SK-N-DZ (cell line): Measurements from ENCODE around the gene ANKRD45.
"Not testable (repeated sequence)": the region's sequence is repeated elsewhere in the genome, so short reads cannot be mapped to it uniquely, and the experiment has no call there.

Experiments used
- DNase-seq: peaks from one replicate; pipeline ENCODE4 v3.0.0-alpha.2; 2015; ENCODE audit warnings: low spot score

Gene ANKRD45

DNA sequence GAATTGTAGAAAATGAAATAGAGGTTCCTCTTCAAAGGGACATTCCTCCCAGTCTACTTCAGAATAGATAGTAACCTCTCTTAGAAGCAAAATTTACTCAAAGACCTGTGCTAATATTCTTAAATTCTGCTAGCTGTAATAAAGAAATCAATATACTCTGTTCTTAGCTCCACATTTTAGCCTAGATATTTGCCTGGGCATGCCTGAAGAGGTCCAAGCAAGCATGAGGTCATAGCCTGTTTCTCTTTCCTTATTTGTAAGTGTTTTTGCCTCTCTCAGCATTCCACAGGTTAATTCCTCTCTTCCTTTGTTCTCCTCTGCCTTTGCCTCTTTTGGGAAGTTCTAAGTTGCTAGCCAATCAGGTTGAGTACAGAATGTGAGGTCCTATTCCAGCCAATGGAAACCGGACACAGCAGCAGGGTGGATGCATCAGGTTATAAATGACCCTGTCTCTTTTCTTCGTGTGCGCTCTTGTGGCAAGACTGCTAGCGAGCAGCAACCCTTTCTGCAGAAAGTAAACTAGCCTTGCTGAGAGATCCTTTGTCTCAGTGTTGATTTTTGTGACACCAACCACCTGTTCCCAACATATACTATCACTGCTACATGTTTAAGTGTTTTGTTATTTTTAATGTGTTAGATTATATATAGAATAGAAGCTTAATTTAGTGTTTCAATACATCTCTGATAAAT is 27.1 kb downstream of the ANKRD45 start:
- not testable (repeated sequence) for DNase-seq

DNA sequence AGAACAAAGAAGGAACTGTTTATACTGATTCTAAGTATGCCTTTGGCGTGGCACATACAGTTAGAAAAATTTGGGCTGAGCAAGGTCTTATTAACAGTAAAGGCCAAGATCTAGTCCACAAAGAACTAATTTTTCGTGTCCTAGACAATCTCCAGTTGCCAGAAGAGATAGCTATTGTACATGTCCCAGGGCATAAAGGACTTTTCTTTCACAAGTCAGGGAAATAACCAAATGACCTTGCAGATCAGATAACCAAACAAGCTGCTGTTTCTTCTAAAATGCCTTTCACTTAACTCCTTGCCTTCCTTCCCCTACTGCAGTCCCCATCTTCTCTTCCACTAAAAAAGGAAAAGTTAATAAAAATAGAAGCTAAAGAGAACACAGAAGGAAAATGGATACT is 30.5 kb downstream of the ANKRD45 start:
- no peak for DNase-seq

DNA sequence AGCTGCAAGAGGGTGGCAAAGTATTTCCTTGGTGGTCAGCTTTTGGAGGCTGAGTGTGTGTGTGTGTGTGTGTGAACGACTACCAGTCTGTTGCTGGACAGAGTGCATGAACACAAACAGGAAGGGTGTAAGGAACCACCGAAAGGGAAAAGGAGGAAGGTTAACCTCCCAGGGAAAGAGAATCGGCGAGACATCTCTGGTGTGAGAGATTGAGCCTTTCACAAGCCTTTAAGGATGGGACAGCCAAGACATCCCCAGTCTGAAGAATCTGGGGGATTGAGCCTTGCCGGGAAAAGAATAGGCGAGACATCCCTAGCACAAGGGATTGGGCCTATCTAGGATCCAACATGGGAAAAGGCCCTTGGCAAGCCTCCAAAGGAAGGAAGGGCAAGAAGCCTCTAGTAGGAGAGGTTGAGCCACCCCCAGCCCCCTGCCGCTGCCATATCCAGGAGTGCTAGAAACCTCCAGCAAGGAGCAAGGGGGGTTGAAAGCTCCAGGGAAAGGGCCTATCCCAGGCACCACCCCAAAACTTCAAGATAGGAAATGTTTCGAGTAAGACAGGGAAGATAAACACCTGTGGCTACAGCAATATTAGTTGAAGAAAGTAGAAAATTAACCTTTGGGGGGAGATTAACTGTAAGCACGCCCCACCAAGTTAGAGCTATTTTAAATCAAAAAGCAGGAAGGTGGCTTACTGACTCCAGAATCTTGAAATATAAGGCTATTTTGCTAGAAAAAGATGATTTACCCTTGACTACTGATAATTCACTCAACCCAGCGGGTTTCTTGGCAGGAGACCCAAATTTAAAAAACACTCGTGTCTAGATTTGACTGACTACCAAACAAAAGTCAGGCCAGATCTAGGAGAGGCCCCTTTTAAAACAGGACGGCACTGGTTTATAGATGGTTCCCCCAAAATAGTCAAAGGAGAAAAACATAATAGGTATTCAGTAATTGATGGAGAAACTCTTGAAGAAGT is 31.3 kb downstream of the ANKRD45 start:
- no peak for DNase-seq

DNA sequence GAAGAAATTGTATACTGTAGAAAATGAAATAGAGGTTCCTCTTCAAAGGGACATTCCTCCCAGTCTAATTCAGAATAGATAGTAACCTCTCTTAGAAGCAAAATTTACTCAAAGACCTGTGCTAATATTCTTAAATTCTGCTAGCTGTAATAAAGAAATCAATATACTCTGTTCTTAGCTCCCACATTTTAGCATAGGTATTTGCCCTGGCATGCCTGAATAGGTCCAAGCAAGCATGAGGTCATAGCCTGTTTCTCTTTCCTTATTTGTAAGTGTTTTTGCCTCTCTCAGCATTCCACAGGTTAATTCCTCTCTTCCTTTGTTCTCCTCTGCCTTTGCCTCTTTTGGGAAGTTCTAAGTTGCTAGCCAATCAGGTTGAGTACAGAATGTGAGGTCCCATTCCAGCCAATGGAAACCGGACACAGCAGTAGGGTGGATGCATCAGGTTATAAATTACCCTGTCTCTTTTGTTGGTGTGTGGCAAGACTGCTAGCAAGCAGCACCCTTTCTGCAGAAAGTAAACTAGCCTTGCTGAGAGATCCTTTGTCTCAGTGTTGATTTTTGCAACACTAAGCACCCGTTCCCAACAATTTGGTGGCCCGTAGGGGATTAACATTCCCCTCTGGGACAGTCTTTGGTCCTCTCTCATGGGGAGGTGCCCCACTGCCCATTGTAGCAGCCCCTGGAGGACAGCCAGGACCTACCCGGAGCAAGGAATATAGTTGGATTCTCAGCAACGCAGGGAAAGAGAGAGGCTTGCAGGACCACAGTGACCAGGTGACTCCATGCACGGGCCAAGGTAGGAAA is 32.2 kb downstream of the ANKRD45 start:
- not testable (repeated sequence) for DNase-seq

DNA sequence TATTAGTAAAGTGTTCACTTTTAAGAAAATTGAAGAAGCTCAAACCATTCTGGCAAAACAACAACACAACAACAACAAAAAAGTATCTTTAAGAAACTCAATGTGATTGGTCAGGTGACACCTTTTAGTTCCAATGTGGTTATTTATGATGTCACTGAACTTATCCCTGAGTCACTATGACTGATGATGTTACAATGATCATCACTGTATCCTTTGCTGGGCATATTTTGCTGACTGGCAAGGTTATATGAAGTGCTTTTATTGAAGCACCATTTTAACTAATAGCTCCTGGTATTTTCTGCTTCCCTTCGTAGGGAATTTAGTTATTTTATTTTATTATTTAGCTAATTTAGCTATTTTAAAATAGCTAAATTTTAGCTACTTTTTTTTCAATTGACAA is 34.5 kb downstream of the ANKRD45 start, which contains the start of gene TEX50:
TEX50 (plus strand) TSS at position 223 of the 400 bp plus-strand sequence. CDS start 184 bp downstream, outside the sequence.
- DNase-seq, result no peak

DNA sequence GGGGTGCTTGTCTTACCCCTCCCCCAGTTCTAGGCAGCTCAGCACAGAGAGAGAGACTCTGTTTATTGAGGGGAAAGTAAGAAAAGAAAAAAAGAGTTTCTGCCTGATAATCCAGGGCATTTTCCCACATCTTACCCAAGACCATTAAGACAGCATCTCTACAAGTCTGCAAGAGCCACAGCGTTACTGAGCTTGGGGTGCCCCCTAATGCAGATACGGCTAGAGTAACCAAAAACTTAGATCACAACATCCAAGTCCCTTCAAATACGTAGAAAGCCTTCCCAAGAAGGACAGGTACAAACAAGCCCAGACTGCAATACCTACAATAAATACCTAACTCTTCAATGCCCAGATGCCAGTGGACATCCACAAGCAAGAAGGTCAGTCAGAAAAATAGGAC is 40.8 kb downstream of the ANKRD45 start:
- no peak for DNase-seq

DNA sequence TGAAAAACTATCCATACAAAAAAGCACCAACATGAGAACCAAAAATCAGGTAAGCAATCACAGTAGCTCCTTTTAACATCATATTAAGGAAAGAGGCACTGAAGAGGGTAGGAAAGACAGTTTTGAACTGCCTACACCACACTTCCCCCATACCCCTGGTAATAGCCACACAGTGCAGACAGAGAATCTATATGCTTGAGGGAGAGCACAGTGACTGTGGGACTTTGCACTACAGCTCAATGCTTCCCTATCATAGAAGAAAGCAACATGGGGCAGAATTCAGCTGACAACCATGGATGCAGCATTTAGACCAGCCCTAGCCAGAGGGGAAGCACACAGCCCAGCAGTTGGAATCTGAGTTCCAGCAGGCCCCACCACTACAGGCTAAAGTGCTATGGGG is 42.4 kb downstream of the ANKRD45 start:
- no peak for DNase-seq

DNA sequence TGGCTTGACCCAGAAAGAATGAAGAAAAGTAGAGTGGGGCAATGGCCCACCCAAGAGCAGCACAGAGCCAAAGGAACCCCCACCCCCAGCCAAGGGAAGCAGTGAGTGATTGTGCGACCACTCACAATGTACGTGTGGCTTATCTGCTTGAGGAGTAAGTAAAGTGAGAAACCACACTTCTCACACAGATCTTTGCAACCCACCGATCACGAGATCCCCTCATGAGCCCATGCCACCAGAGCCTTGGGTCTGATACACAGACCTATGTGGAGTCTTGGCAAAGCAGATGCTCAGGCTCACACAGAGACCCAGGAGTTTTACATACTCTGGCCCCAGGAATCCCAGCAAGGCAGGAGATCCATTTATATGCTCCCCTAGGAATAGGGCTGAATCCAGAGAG is 52.8 kb downstream of the ANKRD45 start:
- DNase-seq, result no peak

DNA sequence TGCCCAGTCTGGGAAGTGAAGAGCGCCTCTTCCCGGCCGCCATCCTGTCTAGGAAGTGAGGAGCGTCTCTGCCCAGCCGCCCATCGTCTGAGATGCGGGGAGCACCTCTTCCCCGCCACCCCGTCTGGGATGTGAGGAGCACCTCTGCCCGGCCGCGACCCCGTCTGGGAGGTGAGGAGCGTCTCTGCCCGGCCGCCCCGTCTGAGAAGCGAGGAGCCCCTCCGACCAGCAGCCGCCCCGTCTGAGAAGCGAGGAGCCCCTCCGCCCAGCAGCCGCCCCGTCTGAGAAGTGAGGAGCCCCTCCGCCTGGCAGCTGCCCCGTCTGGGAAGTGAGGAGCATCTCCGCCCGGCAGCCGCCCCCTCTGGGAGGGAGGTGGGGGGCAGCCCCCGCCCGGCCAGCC is 56.6 kb downstream of the ANKRD45 start:
- not testable (repeated sequence) for DNase-seq

DNA sequence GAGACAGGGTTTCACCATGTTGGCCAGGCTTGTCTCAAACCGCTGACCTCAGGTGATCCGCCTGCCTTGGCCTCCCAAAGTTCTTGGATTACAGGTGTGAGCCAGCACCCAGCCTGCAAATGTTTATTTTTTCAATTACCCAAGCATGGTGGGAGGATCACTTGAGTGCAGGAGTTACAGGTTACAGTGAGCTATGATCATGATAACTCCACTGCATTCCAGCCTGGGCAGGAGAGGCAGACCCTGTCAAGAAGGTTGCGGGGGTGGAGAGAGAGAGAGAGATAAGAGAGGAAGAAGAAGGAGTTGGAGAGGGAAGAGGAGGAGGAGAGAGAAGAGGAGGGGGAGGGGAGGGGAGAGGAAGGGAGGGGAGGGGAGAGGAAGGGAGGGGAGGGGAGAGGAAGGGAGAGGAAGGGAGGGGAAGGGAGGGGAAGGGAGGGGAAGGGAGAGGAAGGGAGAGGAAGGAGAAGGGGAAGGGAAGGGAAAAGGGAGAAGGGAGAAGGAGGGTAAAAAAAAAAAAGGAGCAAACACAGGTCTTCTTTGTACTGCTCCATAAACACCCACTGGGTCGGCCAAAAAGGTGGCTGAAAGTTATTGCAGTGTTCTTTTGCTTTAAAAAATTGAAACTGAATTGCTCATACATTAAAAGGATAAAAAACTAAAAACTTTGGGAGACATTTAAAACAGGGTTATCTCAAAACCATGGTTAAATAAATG is 61.0 kb downstream of the ANKRD45 start:
- DNase-seq, result no peak

DNA sequence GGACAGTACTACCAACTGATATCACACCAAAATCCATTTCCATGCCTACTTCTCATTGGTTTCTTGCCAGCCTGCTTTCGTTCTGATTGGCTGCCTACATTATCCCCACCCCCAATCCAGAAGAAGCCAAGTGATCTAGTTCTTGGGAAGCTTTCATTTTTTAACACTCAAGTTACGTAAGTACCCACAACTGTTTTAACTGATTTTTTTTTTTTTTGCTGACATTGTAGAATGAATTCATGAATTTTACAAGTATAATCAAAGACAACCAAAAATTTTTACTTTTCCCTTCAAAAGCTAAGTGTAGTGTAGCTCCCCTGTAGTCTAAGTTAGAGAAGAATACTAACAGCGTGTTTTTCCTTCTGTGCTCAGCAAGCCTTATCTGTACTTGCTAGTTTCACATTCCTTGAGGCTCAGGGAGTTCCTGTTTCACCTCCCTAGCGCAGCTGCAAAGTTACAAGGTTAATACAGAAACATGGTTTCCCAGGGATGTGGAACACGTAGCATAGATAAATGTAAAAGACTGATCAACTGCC is 66.5 kb downstream of the ANKRD45 start, which contains the start of gene SLC9C2:
SLC9C2 (minus strand) TSS at position 17 of the 536 bp plus-strand sequence. CDS start 1,296 bp downstream, outside the sequence.
- no peak for DNase-seq

DNA sequence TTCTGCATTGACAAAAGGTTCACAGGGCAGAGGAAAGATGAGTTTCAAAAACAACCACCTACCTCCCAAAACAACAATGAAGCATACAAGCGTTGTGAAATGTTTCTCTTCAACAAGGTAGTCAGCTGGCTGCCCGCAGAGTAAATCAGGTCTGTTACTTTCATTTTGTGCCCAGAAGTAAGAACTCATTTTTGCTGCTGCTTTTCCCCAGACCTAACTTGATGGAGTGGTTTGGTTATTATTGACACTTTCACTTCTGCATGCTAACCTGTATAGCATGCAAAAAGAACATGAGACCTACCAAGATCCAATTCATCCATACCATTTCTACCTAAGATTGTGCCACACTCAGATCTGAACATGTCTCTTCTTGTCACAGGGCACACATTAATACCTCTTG is 68.1 kb downstream of the ANKRD45 start:
- no peak for DNase-seq

DNA sequence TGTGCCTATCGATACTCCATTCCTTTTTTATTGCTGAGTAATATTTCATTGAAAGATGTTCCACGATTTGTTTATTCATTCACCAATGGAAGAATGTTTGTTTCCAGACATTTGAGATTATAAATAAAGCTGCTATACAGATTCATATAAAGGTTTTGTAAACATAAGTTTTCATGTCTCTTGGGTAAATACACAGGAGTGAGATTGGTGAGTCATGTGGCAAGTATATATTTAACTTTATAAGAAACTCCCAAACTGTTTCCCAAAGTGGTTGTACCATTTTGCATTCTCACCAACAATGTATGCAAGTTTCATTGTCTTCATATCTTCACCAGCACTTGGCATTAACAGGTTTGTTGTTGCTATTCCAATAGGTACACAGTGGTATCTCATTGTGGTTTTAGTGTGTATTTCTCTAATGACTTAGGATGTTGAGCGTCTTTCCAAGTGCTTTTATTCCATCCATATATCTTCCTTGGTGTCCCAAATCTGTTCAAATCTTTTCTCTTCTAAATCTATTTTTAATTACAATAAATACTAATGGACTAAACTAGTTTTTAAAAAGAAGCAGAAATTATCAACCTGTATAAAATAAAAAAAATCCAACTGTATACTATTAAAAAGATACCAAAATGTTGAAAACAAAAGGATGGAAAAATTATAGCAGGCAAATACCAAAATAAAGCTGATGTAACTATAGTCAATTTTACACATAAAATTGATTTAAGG is 73.4 kb downstream of the ANKRD45 start:
- no peak for DNase-seq

DNA sequence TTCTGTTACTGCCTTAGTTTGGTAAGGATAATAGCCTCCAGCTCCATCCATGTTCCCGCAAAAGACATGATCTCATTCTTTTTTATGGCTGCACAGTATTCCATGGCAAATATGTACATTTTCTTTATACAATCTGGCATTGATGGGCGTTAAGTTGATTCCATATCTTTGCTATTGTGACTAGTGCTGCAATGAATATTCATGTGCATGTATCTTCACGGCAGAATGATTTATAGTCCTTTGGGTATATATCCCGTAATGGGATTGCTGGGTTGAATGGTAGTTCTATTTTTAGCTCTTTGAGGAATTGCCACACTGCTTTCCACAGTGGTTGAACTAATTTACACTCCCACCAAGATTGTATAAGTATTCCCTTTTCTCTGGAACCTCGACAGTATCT is 78.5 kb downstream of the ANKRD45 start:
- not testable (repeated sequence) for DNase-seq

DNA sequence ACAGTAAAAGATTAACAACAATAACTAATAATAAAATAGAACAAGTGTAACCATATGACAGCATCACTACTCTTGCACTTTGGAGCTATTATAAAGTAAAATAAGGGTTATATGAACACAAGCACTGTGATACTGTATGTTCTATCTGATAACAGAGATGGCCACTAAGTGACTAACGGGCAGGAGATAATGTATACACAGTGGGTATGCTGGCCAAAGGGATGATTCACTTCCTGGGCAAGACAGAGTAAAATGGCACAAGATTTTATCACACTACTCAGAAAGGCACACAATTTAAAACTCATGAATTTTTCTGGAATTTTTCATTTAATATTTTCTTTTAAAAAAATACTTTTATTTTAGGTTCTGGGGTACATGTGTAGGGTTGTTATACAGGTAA is 79.1 kb downstream of the ANKRD45 start:
- DNase-seq, result no peak

DNA sequence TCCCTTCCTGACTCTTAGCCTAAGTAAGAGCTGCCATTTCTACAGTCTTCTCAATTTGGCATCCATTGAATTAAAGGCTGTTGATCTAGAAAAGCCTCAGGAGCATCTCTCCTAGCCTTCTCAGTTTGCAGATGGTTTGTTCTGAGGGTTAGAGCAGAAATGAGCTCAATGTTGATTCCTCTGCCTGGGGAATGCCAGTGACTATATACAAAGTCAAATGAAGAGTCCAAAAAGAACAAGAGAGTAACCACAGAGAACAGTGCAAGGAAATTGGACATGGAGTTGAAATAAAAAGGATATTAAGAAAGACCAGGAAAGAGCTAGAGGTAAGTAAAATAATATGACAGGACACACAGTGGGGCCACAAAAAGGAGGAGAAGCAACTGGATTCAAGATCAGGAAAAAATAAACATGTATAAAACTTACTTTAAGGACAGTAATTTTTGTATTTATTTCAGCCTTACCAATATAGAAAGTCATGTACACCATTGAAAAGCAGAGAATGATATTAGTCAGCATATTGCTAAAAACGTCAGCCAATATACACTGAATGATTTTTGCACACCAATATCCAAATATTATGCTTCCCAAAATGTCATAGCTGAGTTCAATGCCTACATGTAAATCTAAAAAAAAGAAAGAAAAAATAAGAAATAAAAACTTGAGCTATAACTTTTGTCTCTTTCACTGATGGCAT is 88.1 kb downstream of the ANKRD45 start:
- no peak for DNase-seq

DNA sequence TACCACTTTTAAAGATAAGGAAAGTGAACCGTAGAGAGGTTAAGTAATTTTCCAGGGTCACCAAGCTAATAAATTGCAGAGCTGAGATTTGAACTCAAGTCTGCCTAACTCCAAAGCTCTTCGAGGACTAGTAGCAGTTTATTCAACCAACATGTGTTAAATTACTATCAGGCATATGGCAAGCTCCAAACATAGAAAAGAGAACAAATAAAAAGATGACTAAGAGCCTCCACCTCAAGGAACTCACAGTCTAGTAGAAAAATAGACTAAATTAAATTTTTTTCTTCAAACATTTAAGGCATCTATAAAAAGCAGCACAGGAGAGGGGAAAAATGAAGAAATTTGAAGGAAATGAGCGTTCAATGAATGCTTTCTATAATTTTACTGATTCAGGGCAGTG is 89.0 kb downstream of the ANKRD45 start:
- no peak for DNase-seq

DNA sequence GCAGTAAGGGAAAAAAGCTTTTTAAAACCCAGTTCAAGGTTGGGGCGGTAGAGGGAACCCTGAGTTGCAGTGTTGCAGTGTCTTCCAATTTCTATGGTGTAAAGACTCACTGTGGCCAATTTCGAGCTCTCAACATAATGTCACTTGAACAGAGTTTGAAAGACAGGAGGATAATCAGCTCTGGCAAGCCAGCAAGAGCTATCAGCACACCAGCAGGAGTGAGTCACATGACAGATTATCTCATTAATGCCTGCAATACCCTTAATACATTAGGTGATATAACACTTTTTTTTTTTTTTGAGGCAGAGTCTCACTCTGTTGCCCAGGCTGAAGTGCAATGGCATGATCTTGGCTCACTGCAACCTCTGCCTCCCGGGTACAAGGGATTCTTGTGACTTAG is 89.6 kb downstream of the ANKRD45 start:
- no peak for DNase-seq

DNA sequence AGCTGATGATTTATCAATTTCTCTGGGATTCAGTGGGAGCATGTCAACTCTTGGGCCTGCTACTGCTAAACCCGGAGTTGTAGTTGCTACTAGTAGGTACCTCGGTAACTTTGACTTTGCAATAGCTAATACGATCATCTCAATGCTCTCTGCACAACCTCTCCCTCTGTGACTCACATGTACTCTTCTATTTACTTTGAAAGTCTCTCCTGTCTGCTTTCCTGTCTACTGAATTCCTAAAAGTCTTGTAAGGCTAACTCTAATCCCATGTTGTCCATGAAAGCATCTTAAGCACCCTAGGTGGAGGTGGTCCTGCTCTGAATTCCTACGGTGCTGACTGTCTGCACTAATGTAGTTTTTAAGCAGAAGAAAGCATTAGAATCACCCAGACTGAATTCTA is 96.1 kb downstream of the ANKRD45 start:
- no peak for DNase-seq
